GM19035 (cell line): ENCODE data around the gene SPOCK1.

Source experiments
- ATAC-seq: cut with Tn5 transposase; IDR thresholded peaks from one replicate; pipeline ENCODE4 v1.9.1; 2021; ENCODE audit not compliant: unreplicated experiment

Gene SPOCK1

DNA sequence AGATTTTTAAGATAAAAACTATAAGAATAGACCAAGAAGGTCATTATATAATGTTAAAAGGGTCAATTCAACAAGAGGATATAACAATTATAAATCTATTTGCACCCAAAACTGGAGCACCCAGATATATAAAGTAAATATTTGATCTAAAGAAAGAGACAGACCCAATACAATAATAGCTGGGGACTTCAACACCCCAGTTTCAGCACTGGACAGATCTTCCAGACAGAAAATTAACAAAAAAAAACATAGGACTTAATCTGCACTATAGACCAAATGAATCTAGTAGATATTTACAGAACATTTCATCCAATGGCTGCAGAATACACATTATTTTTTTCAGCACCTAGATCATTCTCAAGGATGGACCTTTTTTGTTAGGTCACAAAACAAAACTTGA is 331.9 kb downstream of the SPOCK1 start:
- no peak for ATAC-seq

DNA sequence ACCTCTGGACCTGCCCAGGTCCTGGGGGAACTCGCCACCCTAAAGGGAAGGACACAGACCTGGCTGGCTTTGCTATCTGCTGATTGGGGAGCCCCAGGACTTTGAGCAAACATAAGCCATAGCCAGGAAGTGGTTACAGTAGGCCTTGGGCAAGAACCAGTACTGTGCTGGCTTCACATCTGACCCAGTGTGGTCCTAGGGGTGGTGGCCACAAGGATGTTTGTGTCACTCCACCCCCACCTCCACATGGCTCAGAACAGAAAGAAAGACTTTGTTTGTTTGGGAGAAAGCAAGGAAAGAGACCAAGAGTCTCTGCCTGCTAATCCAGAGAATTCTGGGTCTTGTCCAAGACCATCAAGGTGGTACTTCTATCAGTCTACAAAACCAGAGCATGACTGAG is 334.2 kb downstream of the SPOCK1 start:
- ATAC-seq = no peak

DNA sequence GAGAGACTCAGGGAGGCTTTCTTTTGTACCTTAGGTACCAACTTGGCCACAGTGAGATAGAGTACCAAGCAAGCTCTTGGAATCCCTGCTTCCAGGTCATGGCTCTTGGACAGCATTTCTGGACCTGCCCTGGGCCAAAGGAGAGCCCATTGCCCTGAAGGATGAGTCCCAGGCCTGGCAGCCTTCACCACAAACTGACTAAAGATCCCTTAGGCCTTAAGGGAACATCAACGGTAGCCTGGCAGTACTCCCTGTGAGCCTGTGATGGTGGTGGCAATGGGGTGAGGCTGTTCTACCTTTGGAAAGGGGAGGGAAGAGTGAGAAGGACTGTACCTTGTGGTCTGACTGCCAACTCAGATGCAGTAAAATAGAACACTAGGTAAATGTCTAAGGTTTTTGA is 334.6 kb downstream of the SPOCK1 start:
- ATAC-seq = no peak

DNA sequence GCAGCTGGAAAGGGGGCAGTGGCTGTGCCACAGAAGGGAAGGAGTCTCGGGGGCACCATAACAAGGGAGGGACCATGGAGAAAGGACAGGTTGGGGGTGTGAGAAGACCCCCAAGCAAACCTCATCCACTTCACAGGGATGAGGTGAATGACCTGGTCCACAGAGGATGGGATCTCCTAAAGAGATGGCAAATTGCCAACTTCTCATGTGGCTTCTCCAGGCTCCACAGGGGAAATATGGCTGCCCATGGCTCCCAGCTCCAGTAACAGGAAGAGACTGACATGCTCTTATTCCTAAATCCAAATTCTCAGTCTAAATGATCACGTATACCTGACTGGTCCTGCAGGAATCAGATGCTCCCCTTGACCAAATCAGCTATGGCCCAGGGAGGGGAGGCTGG is 340.4 kb downstream of the SPOCK1 start:
- no peak for ATAC-seq

DNA sequence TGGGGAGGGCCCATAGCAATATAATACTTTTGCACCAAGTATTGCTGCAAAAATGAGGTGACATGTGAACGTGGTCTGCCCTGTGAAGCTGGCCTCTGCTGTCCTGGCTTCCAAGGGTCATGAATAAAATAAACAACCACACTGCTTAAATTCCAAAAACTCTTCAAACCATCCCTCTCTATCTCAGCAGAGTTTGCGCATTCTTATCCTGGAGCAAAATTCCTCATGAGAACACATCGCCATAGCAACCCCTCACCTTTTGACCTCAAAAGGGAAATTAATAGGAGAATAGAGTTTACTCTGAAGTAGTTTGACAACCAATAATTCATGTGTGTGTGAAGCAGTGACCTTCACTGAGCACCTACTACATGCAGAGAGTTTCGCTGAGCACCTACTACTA is 342.9 kb downstream of the SPOCK1 start:
- no peak for ATAC-seq

DNA sequence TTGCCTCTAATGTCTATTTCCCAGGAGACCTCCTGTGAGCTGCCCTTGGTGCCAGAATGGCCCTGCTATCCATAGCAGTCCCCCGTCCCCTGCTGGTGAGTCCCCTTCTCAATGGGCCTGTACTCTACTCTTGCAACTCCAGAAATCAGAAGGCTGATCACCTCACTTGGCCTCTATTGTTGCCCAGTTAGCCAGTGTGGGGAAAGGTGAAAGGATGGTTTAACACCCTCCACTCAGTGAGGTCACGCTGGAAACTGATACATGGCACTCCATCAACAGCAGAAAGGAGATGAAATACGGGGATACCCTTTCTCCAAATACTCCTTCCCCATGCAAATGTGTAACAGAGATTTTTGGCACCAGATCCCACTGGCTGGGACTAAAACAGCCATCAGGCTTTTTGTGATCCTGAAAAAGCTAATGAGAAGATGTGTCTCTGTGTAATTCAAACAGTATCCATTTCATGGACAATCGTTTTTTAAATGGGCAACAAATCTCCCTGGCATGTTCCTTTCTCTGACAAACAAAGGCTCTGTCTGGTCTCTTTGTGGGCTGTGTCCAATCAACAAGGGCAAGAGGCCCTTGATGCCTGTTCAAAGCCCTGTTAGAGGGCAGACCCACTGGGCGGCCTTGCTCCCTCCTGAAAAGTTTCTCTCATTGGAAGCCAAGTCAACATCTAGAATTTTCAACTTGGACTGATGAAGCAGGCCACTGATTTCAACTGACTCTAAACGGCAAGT is 343.7 kb downstream of the SPOCK1 start:
- ATAC-seq = no peak

DNA sequence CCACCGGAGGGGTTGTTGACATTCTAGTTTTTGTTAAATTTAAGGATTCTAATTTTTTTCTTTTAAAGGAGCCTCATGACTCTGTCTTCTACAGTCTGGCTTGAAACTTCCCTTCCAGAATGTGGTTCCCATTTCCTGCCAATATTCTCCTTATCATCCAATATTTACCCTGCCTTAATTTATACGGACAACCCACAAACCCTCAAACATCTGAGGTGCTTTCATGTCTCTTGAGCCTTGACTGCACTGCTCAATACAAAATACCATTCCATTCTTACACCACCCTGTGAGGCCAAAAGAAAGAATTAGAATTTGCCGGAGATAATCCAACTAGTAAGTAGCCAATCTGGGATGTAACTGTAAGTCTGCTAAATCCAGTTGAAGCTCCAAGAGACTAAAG is 346.5 kb downstream of the SPOCK1 start:
- ATAC-seq = no peak

DNA sequence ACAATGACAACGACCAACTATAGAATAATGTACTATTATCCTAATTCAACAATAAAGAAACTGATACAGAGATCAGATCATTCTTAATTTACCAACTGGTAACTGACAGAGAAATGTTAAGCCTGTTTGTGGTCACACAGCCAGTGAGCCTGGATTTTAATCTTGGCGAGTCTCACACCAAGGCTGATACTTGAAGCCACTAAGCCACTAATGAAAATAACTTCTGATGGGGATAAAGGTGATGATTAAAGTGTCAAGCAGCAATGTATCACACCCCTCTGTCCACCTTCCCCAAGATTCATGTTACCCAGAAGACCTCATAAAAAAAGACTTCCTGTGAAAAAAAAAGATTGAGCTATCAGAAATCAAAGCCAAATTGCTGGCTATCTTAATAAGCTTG is 350.5 kb downstream of the SPOCK1 start:
- no peak for ATAC-seq

DNA sequence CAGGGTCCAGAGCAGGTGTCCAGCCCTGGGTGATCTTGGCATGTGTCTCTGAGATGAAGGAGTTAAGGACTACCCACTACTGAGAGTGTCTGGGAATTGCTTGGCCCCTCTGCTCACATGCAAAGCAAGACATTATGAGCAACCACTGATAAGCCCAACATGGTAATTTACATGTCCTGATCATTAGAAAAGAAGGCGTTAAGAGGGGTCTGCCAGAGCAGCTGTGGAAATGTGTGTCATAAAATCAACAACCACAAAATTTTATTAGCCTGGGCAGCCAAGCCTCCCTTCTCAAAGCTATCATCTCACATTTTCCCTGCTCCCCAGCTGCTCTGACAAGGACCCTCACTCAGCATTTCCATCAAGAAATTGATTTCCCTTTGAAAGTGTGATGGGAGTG is 351.0 kb downstream of the SPOCK1 start:
- ATAC-seq = no peak

DNA sequence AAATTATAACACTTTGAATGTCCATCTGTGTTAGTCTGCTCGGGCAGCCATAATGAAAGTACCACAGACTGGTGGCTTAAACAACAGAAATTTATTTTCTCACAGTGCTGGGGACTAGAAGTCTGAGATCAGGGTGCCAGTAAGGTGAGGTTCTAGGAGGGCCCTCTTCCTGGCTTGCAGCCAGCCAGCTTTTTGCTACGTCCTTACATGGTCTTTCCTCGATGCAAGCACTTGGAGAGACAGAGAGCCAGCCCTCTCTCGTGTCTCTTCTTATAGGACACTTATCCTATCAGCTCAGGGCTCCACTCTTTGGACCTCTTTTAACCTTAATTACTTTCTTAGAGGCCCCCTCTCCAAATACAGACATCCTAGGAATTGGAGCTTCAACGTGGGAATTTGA is 351.8 kb downstream of the SPOCK1 start:
- no peak for ATAC-seq

DNA sequence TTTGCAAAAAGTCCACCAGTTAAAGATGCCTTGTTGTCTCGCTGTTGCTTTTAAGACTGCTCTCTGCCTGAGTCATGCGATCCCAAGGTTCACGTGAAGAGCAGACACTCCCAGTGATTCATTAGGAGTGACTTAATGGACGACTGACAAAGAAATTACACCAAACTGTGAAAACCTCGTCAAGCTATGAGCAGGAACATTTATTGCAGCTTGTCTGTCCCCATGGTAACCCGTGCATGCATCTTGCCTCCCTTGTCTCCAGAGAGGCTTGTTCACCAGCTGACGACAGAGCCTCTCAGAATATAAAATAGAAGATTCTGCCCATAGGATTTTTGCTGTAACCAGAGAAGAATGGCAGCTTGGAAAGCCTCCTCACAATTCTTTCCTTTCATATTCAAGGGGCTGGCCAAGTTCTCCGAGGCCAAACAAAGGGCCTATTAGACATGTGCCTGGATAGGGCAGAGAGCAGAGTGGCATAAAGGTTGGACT is 352.7 kb downstream of the SPOCK1 start:
- ATAC-seq = no peak

DNA sequence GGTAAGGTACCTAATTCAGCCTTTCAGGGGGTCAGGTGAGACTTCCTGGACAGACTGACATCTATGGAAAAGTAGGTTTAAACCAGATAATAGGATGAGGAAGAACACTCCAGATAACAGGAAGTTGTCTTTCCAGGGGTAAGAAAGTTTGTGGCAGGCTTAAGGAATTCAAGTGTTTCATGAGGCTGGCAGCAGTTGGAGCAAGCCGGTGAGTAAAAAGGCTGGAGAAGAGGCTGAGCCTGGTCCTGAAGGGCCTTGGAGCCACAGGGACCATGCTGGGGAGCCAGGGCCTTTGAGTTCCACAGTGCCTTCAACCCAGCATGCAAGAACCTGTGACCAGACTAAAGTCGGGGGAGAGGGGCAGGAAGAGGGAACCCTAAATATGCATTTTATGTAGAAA is 353.4 kb downstream of the SPOCK1 start:
- no peak for ATAC-seq

DNA sequence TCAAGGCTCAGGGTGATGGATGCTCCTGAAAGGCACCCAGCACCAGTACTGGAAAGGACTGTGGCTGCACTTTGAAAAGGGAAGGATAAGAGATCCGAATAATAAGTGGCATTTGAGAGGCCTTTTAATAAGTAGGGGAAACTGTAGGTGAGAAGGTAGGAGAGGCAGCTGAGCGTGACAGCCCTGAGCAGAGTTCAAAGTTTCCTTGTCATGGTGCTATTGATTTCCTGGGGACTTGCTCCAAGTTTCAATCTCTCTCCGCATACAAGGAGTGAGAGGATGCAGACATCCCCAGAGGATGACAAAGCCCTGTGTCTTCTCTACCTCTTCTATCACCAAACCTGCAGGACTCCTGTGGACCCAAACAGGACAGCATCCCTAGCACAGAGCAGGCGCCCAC is 354.5 kb downstream of the SPOCK1 start:
- ATAC-seq = no peak

DNA sequence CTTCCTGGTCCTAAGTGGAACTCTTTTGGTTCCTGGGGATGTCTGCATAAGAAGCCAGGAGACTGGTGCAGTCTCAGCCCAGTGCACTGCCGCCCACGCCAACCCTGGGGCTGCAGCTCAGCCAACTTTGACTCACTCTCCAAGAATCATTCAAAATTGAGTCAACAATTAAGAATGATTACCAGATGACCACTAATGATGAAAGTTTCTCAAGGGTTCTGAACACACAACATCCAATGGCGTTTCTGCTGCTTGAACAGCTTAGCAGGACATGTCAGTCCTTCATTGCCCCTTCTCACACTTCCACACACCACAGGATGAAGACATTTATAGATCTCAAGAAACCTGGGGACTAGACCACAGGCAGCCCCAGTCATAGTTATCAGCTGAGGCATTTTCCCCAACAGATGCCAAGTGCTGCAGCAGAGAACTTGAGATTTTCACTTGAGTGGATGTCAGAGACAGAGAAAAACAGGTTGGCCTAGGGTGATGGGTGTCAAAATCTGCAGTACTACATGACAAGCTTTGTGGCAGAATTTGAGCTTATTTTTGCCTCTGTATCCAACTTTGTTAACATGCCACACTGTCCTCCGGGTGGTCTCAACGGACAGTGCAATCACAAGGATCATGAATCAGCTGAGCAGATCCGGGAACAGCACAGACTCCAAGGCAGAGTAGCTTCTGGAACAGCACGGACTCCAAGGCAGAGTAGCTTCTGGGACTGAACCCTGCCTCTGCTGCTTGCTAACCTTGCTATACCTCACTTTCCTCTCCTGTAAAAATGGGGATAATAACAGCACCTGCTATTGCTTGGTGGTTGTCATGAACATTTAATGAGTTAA is 356.1 kb downstream of the SPOCK1 start:
- ATAC-seq = peak; percentile 54

DNA sequence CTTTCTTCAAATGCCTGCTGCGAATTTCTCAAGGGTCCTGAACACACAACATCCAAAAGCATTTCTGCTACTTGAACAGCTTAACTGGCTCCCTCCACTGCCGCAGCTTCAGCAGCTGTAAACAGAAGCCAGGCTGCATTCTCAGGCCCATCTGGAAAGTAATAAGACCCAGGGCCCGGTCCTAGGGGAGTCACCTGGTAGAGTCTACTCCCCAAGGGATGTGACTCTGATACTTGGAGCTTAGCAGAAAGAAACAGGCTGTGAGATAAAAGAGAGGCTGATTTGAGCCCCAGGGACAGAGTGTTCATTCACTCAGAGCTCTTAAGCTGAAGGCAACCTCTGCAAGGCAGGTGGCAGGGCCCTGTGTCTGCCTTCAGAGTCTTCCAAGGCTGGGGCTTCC is 356.8 kb downstream of the SPOCK1 start:
- ATAC-seq = peak; percentile 28

DNA sequence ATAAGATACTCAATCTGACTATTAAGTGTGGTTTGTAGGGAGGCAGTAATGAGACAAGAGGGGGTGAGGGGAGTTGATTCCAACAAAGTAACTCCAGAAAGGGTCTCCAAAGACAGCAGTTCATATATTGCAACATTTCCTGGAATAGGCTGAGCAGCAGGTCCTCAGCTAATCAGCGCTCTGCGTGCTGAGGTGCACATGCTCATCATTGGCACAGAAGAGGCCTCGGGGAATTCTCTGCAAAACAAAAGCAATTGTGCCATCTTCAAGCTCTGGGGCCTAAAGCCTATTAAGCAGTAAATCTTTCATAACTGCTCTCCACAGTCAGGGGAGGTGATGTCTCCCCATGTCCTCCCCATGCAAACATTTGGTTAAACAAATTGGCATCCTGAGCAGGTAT is 357.3 kb downstream of the SPOCK1 start:
- ATAC-seq = no peak

DNA sequence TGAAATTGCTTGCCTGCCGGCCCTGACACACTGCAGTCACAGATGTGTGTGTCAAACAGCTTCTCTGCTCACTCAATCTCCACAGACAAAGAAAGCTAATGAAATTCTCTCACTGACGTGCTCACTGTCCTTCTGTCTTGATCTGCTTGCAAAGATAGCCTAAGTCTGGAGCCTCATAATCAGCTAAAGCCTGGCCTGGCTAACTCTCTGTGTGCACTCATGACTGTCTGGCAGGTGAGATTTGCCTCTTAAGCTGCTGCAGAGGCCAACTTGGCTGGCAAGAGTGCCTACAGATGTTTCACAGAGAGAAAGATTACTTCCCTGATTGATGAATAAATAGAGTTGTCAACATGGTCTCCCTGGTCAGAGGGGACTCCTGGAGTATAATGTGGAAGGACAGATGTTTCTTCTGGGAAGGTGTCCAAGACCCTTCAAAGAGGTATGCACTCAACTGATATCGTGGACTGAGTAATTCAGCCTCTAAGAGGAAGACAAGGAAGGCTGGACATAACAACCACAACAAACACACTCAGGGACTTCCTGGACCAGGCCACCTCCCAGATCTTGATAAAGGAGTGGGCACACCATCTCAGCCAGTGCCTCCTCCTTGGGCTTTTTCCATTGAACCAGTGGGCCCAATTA is 362.0 kb downstream of the SPOCK1 start:
- no peak for ATAC-seq

DNA sequence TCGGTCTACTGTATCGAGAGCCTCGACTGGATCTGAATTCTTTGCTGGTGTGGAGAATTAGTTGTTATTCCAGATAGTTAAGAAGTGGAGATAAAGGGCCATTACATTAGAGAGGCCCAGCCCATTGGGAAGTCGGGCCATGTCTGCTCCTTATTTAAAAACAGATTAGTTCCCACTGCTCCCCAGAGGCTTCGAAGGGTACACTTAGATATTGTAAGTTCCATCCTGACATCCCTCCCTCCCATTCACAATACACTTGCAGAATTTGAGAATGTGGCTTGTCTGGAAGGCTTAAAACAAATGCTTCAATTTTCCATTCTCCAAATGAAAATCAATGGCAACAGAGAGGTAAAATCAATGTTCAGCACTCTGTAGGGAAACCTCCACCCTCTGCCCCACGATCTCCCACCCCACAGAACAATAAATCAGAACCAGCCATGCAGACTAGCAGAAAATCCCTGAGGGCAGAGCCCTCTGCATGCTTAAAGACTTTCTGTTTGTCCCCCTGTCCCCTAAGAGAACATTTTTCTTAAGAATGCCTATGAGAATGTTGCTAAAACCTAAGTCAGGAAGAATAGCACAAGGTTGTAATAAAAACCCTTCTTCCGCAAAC is 364.1 kb downstream of the SPOCK1 start:
- no peak for ATAC-seq

DNA sequence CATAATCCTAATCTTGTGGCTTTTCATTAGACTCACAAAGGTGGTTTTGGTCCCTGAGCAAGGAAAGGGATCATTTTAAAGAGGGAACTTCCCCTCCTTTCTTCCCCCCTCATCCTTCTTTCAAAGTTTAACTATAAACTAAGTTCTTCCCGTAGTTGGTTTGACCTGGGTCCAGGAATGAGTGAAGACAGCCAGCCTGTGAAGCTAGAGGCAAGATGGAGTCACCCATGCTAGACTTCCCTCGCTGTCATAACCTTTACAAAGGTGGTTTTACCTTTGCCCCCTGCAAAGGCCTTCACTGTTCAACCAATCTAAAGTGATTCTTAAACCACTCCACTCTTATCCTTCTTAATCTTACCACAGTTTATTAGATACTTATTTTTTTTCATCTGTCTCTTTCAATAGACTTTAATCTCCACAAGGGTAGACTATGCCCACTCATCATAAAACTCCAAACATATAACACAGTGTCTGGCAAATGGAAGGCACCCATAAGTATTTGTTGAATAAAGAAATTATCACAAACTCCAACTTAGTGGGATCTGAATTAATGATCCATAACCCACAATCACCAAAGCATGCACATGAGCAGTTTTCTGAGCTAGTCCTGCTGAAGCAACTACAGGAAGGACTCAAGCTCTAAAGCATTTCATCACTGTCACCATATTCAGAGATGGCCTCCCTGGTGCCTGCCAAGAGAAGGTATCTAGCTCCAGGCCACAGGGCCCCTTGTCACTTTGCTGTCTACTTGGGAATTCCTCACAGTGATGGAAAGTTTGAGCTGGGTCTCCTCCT is 369.0 kb downstream of the SPOCK1 start:
- no peak for ATAC-seq

DNA sequence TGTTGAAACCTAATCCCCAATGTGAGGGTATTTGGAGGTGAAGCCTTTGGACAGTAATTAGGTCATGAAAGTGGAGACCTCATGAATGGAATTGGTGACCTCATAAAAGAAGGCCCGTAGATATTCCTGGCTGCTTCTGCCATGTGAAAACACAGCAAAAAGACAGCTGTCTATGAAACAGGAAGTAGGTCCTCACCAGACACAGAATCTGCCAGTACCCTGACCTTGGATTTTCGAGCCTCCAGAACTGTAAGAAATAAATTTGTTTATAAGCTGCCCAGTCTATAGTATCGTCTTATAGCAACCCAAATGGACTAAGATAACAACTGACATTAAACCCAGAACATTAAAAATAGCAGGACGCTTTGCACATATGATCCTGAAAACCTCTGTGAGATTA is 371.1 kb downstream of the SPOCK1 start:
- ATAC-seq = no peak

DNA sequence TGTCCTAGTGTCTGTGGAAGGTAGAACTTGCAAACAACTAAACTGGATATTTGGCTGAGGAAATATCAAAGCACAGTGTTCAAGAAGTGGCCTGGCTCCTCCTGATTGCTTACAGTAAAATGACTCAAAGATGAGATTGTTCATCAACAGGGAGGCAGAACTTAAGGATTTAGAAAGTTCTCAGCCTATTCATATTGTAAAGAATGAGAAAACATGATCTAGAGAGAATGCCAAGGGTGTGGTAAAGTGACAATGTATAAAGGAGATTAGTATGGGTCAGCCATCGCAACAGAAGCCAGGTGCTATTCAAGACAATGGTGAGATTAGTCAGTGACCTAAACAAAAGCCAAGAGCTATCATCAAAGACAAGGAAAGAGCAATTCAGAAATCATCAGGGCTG is 372.3 kb downstream of the SPOCK1 start:
- no peak for ATAC-seq
